ENCODE data around the gene C8A. TPM values are rescaled to one million over a fixed set of nuclear protein-coding genes. Genes with fewer than 3 reads are reported as not detected.

The C8A gene
- polyA plus RNA-seq, 1 donor (not counting 4 experiments of a cell fraction or from before 2014, with no cell fraction given): not detected

- H3K9me1 ChIP-seq (ENCODE audit: control insufficient read depth, extremely low read depth, insufficient read depth, low read length): no peaks in the 10 kb centered on the region
- no peak for TF ChIP-seq CTCF (optimal IDR thresholded peaks at IDR 0.05 in 1 of 3, IDR thresholded peaks at IDR 0.05 in 1 of 3, conservative IDR thresholded peaks at IDR 0.05 in 1 of 3; ENCODE audit: extremely low read depth in 1 of 3, insufficient read depth in 2 of 3, low read length in 3 of 3)
- no peak for TF ChIP-seq EZH2 (IDR thresholded peaks at IDR 0.05; ENCODE audit: low read length)
- DNase-seq (ENCODE audit: low read depth, low spot score) (no peak), FAIRE-seq (no peak)
- H3K36me3 ChIP-seq (ENCODE audit: control insufficient read depth in 2 of 2, extremely low read depth in 1 of 2, insufficient read depth in 2 of 2, low read length in 2 of 2): no peaks in the 10 kb centered on the region
- H3K4me3 ChIP-seq (ENCODE audit: control insufficient read depth in 2 of 3, extremely low read depth in 1 of 3, insufficient read depth in 2 of 3, low read depth in 1 of 3, low read length in 3 of 3): no peak overlapping the region
- no peak overlapping the region for H3K4me2 ChIP-seq (ENCODE audit: control insufficient read depth, extremely low read depth, insufficient read depth, low read depth, low read length)
- no peak overlapping the region for H3K27ac ChIP-seq (ENCODE audit: control insufficient read depth, insufficient read depth, low read length)
- H3K9me3 ChIP-seq (ENCODE audit: control insufficient read depth, low read depth, low read length): no peaks in the 10 kb centered on the region
- H3K79me2 ChIP-seq (ENCODE audit: control insufficient read depth, insufficient read depth, low read length): no peaks in the 10 kb centered on the region
- no peak overlapping the region for H2AFZ ChIP-seq (ENCODE audit: control insufficient read depth, low read length)
- dilution Hi-C loops (cut with MboI; ENCODE audit: extremely low pct_ligation_motif_present, low sequenced_read_pairs): no loop called here
- H3K9ac ChIP-seq (ENCODE audit: control insufficient read depth, extremely low read depth, insufficient read depth, low read length): no peak overlapping the region
- no peaks in the 10 kb centered on the region for H3K27me3 ChIP-seq (ENCODE audit: control insufficient read depth, extremely low read depth, insufficient read depth, low read length)
- H4K20me1 ChIP-seq (ENCODE audit: control insufficient read depth, extremely low read depth, insufficient read depth, low read length): no peaks in the 10 kb centered on the region
- no peaks in the 10 kb centered on the region for H3K4me1 ChIP-seq (ENCODE audit: control insufficient read depth, extremely low read depth, insufficient read depth, low read length)
Observed at GRCh38 chr1:56917356-56917755, 62.8 kb downstream of the C8A start.

- Histone ChIP-seq H3K36me3 (ENCODE audit: control insufficient read depth in 2 of 2, extremely low read depth in 1 of 2, insufficient read depth in 2 of 2, low read length in 2 of 2) (no peaks in the 10 kb centered on the region), H3K4me3 (ENCODE audit: control insufficient read depth in 2 of 3, extremely low read depth in 1 of 3, insufficient read depth in 2 of 3, low read depth in 1 of 3, low read length in 3 of 3) (no peak overlapping the region), H3K27ac (ENCODE audit: control insufficient read depth, insufficient read depth, low read length) (no peak overlapping the region), H3K4me2 (ENCODE audit: control insufficient read depth, extremely low read depth, insufficient read depth, low read depth, low read length) (no peak overlapping the region), H4K20me1 (ENCODE audit: control insufficient read depth, extremely low read depth, insufficient read depth, low read length) (no peaks in the 10 kb centered on the region), H3K9ac (ENCODE audit: control insufficient read depth, extremely low read depth, insufficient read depth, low read length) (no peak overlapping the region), H3K4me1 (ENCODE audit: control insufficient read depth, extremely low read depth, insufficient read depth, low read length) (no peaks in the 10 kb centered on the region), H3K27me3 (ENCODE audit: control insufficient read depth, extremely low read depth, insufficient read depth, low read length) (no peaks in the 10 kb centered on the region), H3K79me2 (ENCODE audit: control insufficient read depth, insufficient read depth, low read length) (no peaks in the 10 kb centered on the region), H2AFZ (ENCODE audit: control insufficient read depth, low read length) (no peak overlapping the region), H3K9me3 (ENCODE audit: control insufficient read depth, low read depth, low read length) (no peaks in the 10 kb centered on the region), H3K9me1 (ENCODE audit: control insufficient read depth, extremely low read depth, insufficient read depth, low read length) (no peaks in the 10 kb centered on the region)
- dilution Hi-C loops (cut with MboI; ENCODE audit: extremely low pct_ligation_motif_present, low sequenced_read_pairs): no loop called here
- TF ChIP-seq CTCF (optimal IDR thresholded peaks at IDR 0.05 in 1 of 3, IDR thresholded peaks at IDR 0.05 in 1 of 3, conservative IDR thresholded peaks at IDR 0.05 in 1 of 3; ENCODE audit: extremely low read depth in 1 of 3, insufficient read depth in 2 of 3, low read length in 3 of 3) (no peak), EZH2 (IDR thresholded peaks at IDR 0.05; ENCODE audit: low read length) (no peak)
- no peak for FAIRE-seq
- no peak for DNase-seq (ENCODE audit: low read depth, low spot score)
Observed at GRCh38 chr1:56920591-56921001, 66.0 kb downstream of the C8A start.

Data from keratinocyte (primary cell).